Liver (tissue), 9 donors: Measurements from ENCODE around the gene C20orf202. TPM values are rescaled to one million over a fixed set of nuclear protein-coding genes. Genes with fewer than 3 reads are reported as not detected.

Experiments used
- DNase-seq: peaks from one replicate; pipeline ENCODE4 v3.0.0-alpha.2; 2017; ENCODE audit warnings: low spot score
- H3K27ac ChIP-seq, 2 donors: one replicate each; pipeline ENCODE4 v1.7.0; 2013; ENCODE audit warnings: inconsistent platforms in 2 of 2, low read length in 2 of 2, control low read depth in 1 of 2, low read depth in 1 of 2, mild to moderate bottlenecking in 1 of 2
- H3K27me3 ChIP-seq, 4 donors: one replicate each; pipeline versions ENCODE4 v1.6.1 to v1.7.0; 2013; ENCODE audit warnings: low read length in 3 of 4, inconsistent platforms in 1 of 4, mild to moderate bottlenecking in 1 of 4, moderate library complexity in 1 of 4; ENCODE audit not compliant: control insufficient read depth in 4 of 4, insufficient read depth in 4 of 4
- H3K36me3 ChIP-seq, 4 donors: one replicate each; pipeline versions ENCODE4 v1.6.1 to v1.7.0; 2013; ENCODE audit warnings: low read length in 3 of 4, mild to moderate bottlenecking in 3 of 4, low read depth in 1 of 4, moderate library complexity in 1 of 4; ENCODE audit not compliant: control insufficient read depth in 4 of 4, insufficient read depth in 3 of 4
- H3K4me1 ChIP-seq, 4 donors: one replicate each; pipeline versions ENCODE4 v1.6.1 to v1.7.0; 2013; ENCODE audit warnings: low read length in 3 of 4, mild to moderate bottlenecking in 3 of 4, moderate library complexity in 1 of 4; ENCODE audit not compliant: control insufficient read depth in 4 of 4, insufficient read depth in 4 of 4
- H3K4me3 ChIP-seq, 3 donors: one replicate each; pipeline versions ENCODE4 v1.6.1 to v1.7.0; 2013; ENCODE audit warnings: low read length in 3 of 3, control low read depth in 1 of 3, low read depth in 1 of 3, mild to moderate bottlenecking in 1 of 3
- H3K9ac ChIP-seq, 2 donors: one replicate each; pipeline ENCODE4 v1.7.0; 2013; ENCODE audit warnings: low read length in 2 of 2, mild to moderate bottlenecking in 2 of 2, moderate library complexity in 2 of 2, control low read depth in 1 of 2, low read depth in 1 of 2
- H3K9me3 ChIP-seq, 4 donors: one replicate each; pipeline versions ENCODE4 v1.6.1 to v1.7.0; 2013; ENCODE audit warnings: low read length in 3 of 4; ENCODE audit not compliant: control insufficient read depth in 4 of 4
- EGR1 ChIP-seq, 2 donors: IDR thresholded peaks; 2 replicates each; pipeline ENCODE4 v1.6.1; 2016 to 2018; ENCODE audit warnings: antibody characterized with exemption in 2 of 2, low read depth in 2 of 2
- FOXA1 ChIP-seq: IDR thresholded peaks from 2 replicates; pipeline ENCODE4 v1.6.1; 2016; ENCODE audit warnings: antibody characterized with exemption
- FOXA2 ChIP-seq: IDR thresholded peaks from 2 replicates; pipeline ENCODE4 v1.6.1; 2016; ENCODE audit warnings: antibody characterized with exemption
- GABPA ChIP-seq, 2 donors: IDR thresholded peaks in 1 of 2; conservative IDR thresholded peaks in 1 of 2; 2 replicates each; pipeline ENCODE4 v1.6.1; 2016; ENCODE audit warnings: antibody characterized with exemption in 2 of 2, mild to moderate bottlenecking in 1 of 2, moderate library complexity in 1 of 2
- HNF4A ChIP-seq, 2 donors: conservative IDR thresholded peaks; 2 replicates each; pipeline ENCODE4 v1.6.1; 2016; ENCODE audit warnings: antibody characterized with exemption in 2 of 2, mild to moderate bottlenecking in 2 of 2
- HNF4G ChIP-seq: IDR thresholded peaks from 2 replicates; pipeline ENCODE4 v1.6.1; 2016; ENCODE audit warnings: antibody characterized with exemption
- JUND ChIP-seq, 2 donors: IDR thresholded peaks; 2 replicates each; pipeline ENCODE4 v1.6.1; 2016; ENCODE audit warnings: antibody characterized with exemption in 2 of 2
- NR2F2 ChIP-seq: IDR thresholded peaks from 2 replicates; pipeline ENCODE4 v1.6.1; 2016; ENCODE audit warnings: antibody characterized with exemption
- RAD21 ChIP-seq, 2 donors: IDR thresholded peaks; 2 replicates each; pipeline ENCODE4 v1.6.1; 2016; ENCODE audit warnings: antibody characterized with exemption in 2 of 2, mild to moderate bottlenecking in 2 of 2
- REST ChIP-seq: IDR thresholded peaks from 2 replicates; pipeline ENCODE4 v1.6.1; 2016; ENCODE audit warnings: antibody characterized with exemption, mild to moderate bottlenecking
- RXRA ChIP-seq, 2 donors: IDR thresholded peaks; 2 replicates each; pipeline ENCODE4 v1.6.1; 2017 to 2018; ENCODE audit warnings: antibody characterized with exemption in 2 of 2, mild to moderate bottlenecking in 1 of 2
- SP1 ChIP-seq: IDR thresholded peaks from 2 replicates; pipeline ENCODE4 v1.6.1; 2018; ENCODE audit warnings: antibody characterized with exemption, mild to moderate bottlenecking
- TAF1 ChIP-seq: conservative IDR thresholded peaks from 2 replicates; pipeline ENCODE4 v1.6.1; 2016; ENCODE audit warnings: antibody characterized with exemption, mild to moderate bottlenecking
- YY1 ChIP-seq: IDR thresholded peaks from 2 replicates; pipeline ENCODE4 v1.6.1; 2016; ENCODE audit warnings: antibody characterized with exemption, mild to moderate bottlenecking
- WGBS: extraction: QIAGEN DNeasy Blood & Tissue Kit; methylation state at CpG from one replicate; pipeline ENCODE4 v1.1.7; 2013; 5-methylcytosine and 5-hydroxymethylcytosine counted together
- polyA plus RNA-seq, 2 donors: library from polyadenylated mRNA; stranded (reverse) in 1 of 2; unstranded in 1 of 2; fragments of 200-250 nt in 1 of 2; fragments of >200 nt in 1 of 2; fragmentation: Nextera tagmentation in 1 of 2; extraction: Ambion mirVana in 1 of 2; gene quantifications; one replicate each; pipeline versions ENCODE4 v1.2.1 to v1.2.3, GENCODE V29; 2013 to 2015
- total RNA-seq, 2 donors: library from RNA; depleted of rRNA; stranded (reverse); fragments of >200 nt; gene quantifications; one replicate each; pipeline ENCODE4 v1.2.3, GENCODE V29; 2014
- TF ChIP-seq, protein P1 (sequence below): fragments of 150-350 bp; IDR thresholded peaks from 2 replicates; pipeline ENCODE4 v1.5.1; 2017; ENCODE audit warnings: improper control_type of control experiment, low read depth, low read length; ENCODE audit not compliant: missing input control
- TF ChIP-seq, protein P2 (sequence below): IDR thresholded peaks from 2 replicates; pipeline ENCODE4 v1.6.1; 2016; ENCODE audit warnings: antibody characterized with exemption
- TF ChIP-seq, protein P3 (sequence below): IDR thresholded peaks from 2 replicates; pipeline ENCODE4 v1.6.1; 2016; ENCODE audit warnings: antibody characterized with exemption
- TF ChIP-seq, protein P4 (sequence below): IDR thresholded peaks from 2 replicates; pipeline ENCODE4 v1.6.1; 2016; ENCODE audit warnings: antibody characterized with exemption
- donor health status: healthy.
- donor health status: healthy.
- donor health status: healthy.
- donor health status: healthy.
- donor health status: healthy.

The C20orf202 gene
- total and polyA plus RNA-seq, 4 donors: 0.07 to 0.42 (median 0.12) TPM

DNA sequence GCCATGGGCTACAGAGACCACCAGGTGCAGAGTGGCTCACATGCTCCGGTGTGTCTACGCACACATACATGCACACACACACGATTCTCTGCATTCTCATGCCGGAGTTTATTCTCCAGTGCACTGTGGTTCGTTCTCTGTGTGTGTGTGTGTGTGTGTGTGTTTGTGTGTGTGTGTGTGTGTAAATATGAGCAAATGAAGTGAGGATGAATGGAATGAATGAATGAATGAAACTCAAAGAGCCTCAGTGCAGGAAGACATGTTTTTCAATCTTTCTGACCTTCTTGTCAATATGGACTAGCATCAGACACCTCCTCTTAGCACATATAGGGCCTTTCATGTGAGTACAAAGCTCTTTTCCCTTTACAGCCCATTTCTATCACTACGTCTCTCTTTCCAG lies 20.1 kb upstream of the C20orf202 start:
- WGBS: 87% methylated on average over 6 of the region's 6 CpGs
- no peaks in the 10 kb centered on the region for H3K9me3 ChIP-seq
- H3K4me1 ChIP-seq: peaks cover 13 to 36% (median 29%) of the 10 kb centered on the region in 4 donors
- no peak overlapping the region for H3K27ac ChIP-seq
- H3K9ac ChIP-seq: no peak overlapping the region
- no peaks in the 10 kb centered on the region for H3K36me3 ChIP-seq
- H3K4me3 ChIP-seq: no peak overlapping the region
- DNase-seq: no peak
- TF ChIP-seq, protein P1, sequence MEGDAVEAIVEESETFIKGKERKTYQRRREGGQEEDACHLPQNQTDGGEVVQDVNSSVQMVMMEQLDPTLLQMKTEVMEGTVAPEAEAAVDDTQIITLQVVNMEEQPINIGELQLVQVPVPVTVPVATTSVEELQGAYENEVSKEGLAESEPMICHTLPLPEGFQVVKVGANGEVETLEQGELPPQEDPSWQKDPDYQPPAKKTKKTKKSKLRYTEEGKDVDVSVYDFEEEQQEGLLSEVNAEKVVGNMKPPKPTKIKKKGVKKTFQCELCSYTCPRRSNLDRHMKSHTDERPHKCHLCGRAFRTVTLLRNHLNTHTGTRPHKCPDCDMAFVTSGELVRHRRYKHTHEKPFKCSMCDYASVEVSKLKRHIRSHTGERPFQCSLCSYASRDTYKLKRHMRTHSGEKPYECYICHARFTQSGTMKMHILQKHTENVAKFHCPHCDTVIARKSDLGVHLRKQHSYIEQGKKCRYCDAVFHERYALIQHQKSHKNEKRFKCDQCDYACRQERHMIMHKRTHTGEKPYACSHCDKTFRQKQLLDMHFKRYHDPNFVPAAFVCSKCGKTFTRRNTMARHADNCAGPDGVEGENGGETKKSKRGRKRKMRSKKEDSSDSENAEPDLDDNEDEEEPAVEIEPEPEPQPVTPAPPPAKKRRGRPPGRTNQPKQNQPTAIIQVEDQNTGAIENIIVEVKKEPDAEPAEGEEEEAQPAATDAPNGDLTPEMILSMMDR: no peak
- TF ChIP-seq GABPA (IDR thresholded peaks at IDR 0.05 in 1 of 2, conservative IDR thresholded peaks at IDR 0.05 in 1 of 2) (no peak), TAF1 (no peak), REST (no peak), NR2F2 (no peak)
- H3K27me3 ChIP-seq: no peaks in the 10 kb centered on the region

GRCh38 chr20:1184260-1184637 lies 19.0 kb upstream of the C20orf202 start:
- H3K9ac ChIP-seq: no peak overlapping the region
- peak overlapping the region in 1 of 3 donors; percentile 67 for H3K4me3 ChIP-seq
- WGBS: 35% methylated on average over 13 of the region's 13 CpGs
- no peak for DNase-seq
- H3K27ac ChIP-seq: no peak overlapping the region
- peaks cover 12 to 32% (median 27%) of the 10 kb centered on the region in 4 donors for H3K4me1 ChIP-seq
- no peaks in the 10 kb centered on the region for H3K27me3 ChIP-seq
- no peaks in the 10 kb centered on the region for H3K9me3 ChIP-seq
- TF ChIP-seq, protein P2, sequence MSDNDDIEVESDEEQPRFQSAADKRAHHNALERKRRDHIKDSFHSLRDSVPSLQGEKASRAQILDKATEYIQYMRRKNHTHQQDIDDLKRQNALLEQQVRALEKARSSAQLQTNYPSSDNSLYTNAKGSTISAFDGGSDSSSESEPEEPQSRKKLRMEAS: no peak
- TF ChIP-seq REST (no peak), HNF4G (no peak), JUND (IDR thresholded peaks at IDR 0.05) (no peak), RAD21 (IDR thresholded peaks at IDR 0.05) (no peak), TAF1 (no peak), FOXA2 (no peak), RXRA (IDR thresholded peaks at IDR 0.05) (no peak), GABPA (IDR thresholded peaks at IDR 0.05 in 1 of 2, conservative IDR thresholded peaks at IDR 0.05 in 1 of 2) (no peak), EGR1 (IDR thresholded peaks at IDR 0.05; ENCODE audit: low read depth in 2 of 2) (no peak), SP1 (no peak), FOXA1 (no peak), NR2F2 (no peak), HNF4A (conservative IDR thresholded peaks at IDR 0.05) (no peak), YY1 (no peak)
- TF ChIP-seq, protein P3, sequence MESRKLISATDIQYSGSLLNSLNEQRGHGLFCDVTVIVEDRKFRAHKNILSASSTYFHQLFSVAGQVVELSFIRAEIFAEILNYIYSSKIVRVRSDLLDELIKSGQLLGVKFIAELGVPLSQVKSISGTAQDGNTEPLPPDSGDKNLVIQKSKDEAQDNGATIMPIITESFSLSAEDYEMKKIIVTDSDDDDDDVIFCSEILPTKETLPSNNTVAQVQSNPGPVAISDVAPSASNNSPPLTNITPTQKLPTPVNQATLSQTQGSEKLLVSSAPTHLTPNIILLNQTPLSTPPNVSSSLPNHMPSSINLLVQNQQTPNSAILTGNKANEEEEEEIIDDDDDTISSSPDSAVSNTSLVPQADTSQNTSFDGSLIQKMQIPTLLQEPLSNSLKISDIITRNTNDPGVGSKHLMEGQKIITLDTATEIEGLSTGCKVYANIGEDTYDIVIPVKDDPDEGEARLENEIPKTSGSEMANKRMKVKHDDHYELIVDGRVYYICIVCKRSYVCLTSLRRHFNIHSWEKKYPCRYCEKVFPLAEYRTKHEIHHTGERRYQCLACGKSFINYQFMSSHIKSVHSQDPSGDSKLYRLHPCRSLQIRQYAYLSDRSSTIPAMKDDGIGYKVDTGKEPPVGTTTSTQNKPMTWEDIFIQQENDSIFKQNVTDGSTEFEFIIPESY: no peak
- TF ChIP-seq, protein P1: no peak
- TF ChIP-seq, protein P4, sequence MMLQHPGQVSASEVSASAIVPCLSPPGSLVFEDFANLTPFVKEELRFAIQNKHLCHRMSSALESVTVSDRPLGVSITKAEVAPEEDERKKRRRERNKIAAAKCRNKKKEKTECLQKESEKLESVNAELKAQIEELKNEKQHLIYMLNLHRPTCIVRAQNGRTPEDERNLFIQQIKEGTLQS: no peak
- no peaks in the 10 kb centered on the region for H3K36me3 ChIP-seq
